ENCODE measurements around the gene PRG2. TPM values are rescaled to one million over a fixed set of nuclear protein-coding genes. Genes with fewer than 3 reads are reported as not detected.
A peak's percentile ranks its signal among the peaks of the same experiment; 100 is the strongest.

Gene PRG2
- total RNA-seq, 1 donor, result not detected

- no peak overlapping the region for H3K4me3 ChIP-seq (ENCODE audit: low read depth, low read length)
- TF ChIP-seq CTCF (IDR thresholded peaks at IDR 0.05; ENCODE audit: insufficient read depth, low read depth, low read length), result no peak
- peak; percentile 55 for DNase-seq (ENCODE audit: low read depth)
Measured at GRCh38 chr11:57357856-57358255, 32.6 kb downstream of the PRG2 start.

- no peak overlapping the region for H3K4me3 ChIP-seq (ENCODE audit: low read depth, low read length)
- DNase-seq (ENCODE audit: low read depth), result no peak
- no peak for TF ChIP-seq CTCF (IDR thresholded peaks at IDR 0.05; ENCODE audit: insufficient read depth, low read depth, low read length)
Measured at GRCh38 chr11:57357310-57357709, 33.1 kb downstream of the PRG2 start.

GRCh38 chr11:57356268-57356667, 34.2 kb downstream of the PRG2 start:
- DNase-seq (ENCODE audit: low read depth), result no peak
- TF ChIP-seq CTCF (IDR thresholded peaks at IDR 0.05; ENCODE audit: insufficient read depth, low read depth, low read length), result no peak
- no peak overlapping the region for H3K4me3 ChIP-seq (ENCODE audit: low read depth, low read length)

- no peak for TF ChIP-seq CTCF (IDR thresholded peaks at IDR 0.05; ENCODE audit: insufficient read depth, low read depth, low read length)
- DNase-seq (ENCODE audit: low read depth), result no peak
- no peak overlapping the region for H3K4me3 ChIP-seq (ENCODE audit: low read depth, low read length)
Measured at GRCh38 chr11:57354699-57355098, 35.8 kb downstream of the PRG2 start.

GRCh38 chr11:57353852-57354251, 36.6 kb downstream of the PRG2 start:
- TF ChIP-seq CTCF (IDR thresholded peaks at IDR 0.05; ENCODE audit: insufficient read depth, low read depth, low read length), result no peak
- no peak overlapping the region for H3K4me3 ChIP-seq (ENCODE audit: low read depth, low read length)
- DNase-seq (ENCODE audit: low read depth), result no peak

- no peak overlapping the region for H3K4me3 ChIP-seq (ENCODE audit: low read depth, low read length)
- TF ChIP-seq CTCF (IDR thresholded peaks at IDR 0.05; ENCODE audit: insufficient read depth, low read depth, low read length), result no peak
- DNase-seq (ENCODE audit: low read depth), result no peak
Measured at GRCh38 chr11:57353446-57353845, 37.0 kb downstream of the PRG2 start.

- DNase-seq (ENCODE audit: low read depth), result no peak
- no peak for TF ChIP-seq CTCF (IDR thresholded peaks at IDR 0.05; ENCODE audit: insufficient read depth, low read depth, low read length)
- H3K4me3 ChIP-seq (ENCODE audit: low read depth, low read length), result no peak overlapping the region
Measured at GRCh38 chr11:57353036-57353435, 37.4 kb downstream of the PRG2 start.

Data from fibroblast of villous mesenchyme (primary cell).